GM21423 (cell line): ENCODE measurements around the gene NUDT14.

Source experiments
- ATAC-seq: cut with Tn5 transposase; IDR thresholded peaks from one replicate; pipeline ENCODE4 v1.9.1; 2021; ENCODE audit warnings: mild to moderate bottlenecking, moderate library complexity; ENCODE audit not compliant: unreplicated experiment

The NUDT14 gene

DNA sequence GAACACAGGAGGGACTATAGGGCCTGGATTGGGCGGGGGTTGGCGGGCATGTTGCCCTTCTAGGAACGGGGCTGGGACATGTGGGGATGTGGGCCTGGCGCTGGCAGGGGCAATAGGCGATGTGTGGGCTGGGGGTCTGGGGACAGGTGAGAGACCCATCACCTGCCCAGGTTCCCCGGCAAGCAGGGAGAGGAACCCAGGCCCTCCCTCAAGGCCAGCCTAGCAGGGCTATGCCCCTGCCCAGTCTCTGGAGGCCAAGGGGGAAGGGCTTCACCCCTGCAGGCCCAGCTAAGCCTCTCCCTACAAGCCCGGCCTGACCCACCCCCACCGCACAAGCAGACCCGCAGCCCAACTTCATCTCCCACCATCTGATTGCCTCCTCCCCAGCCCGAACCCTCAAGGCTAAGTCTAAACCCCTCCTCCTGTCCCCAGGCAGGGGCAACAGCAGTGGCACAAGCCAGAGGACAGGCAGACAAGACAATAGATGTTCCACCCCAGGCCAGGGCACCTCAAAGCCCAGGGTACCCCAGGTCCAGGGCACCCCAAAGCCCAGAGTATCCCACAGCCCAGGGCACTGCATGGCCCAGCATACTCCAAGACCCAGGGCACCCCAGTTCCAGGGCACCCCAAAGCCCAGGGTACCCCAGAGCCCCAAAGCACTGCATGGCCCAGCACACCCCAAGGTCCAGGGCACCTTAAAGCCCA lies 19.0 kb downstream of the NUDT14 start:
- ATAC-seq = no peak

DNA sequence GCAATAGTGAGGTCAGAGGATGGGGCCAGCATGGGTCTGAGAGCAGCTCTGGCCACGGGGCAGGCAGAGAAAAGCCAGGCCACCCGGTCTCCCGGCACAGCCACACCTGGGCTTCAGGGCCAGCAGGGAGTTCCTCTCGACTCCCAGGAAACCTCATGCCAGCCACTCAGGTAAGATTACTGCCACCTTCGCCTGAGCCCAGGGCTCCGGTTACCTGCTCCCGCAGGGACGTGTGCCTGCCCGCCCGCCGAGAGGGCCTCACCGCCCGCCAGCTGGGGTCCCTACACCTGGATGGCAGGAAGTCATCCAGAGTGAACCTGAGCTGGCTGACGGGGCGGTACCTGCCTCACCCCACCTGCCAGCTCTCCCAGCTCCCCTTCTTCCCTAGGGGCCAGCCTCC lies 19.8 kb downstream of the NUDT14 start:
- no peak for ATAC-seq

DNA sequence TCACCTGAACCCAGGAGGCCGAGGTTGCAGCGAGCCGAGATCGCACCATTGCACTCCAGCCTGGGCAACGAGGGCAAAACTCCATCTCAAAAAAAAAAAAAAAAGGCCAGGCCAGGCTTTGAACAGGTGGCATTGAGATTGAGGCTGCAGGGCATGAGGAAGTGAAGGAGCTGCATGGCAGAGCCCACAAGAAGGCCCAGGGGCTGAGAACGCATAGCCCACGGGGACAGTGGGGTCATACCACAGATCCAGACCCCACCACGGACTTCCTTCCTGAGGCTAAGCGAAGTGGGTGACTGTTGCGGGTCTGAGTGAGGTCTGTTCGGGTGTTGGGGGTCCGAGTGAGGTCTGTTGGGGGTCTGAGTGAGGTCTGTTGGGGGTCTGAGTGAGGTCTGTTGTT lies 20.3 kb downstream of the NUDT14 start:
- ATAC-seq = no peak

DNA sequence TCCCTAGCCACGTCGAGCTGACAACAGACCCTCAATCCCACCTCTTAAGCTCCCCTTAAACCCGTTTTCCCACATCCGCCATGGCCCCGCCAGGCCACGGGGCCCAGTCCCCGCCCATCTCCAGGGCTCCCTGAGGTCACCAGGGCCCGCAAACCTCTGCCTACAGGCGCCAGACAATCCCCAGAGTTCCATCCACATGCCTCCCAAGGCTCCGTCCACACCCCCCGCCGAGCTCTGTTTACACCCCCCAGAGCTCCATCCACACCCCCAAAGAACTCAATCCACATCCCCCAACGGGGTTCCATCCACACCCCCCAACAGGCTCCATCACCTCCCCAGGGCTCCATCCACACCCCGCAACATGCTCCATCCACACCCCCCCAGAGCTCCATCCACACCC lies 21.8 kb downstream of the NUDT14 start:
- ATAC-seq = no peak

- no peak for ATAC-seq
Observed at GRCh38 chr14:105158794-105159193, 22.3 kb downstream of the NUDT14 start.

- no peak for ATAC-seq
Observed at GRCh38 chr14:105157872-105158271, 23.2 kb downstream of the NUDT14 start.

DNA sequence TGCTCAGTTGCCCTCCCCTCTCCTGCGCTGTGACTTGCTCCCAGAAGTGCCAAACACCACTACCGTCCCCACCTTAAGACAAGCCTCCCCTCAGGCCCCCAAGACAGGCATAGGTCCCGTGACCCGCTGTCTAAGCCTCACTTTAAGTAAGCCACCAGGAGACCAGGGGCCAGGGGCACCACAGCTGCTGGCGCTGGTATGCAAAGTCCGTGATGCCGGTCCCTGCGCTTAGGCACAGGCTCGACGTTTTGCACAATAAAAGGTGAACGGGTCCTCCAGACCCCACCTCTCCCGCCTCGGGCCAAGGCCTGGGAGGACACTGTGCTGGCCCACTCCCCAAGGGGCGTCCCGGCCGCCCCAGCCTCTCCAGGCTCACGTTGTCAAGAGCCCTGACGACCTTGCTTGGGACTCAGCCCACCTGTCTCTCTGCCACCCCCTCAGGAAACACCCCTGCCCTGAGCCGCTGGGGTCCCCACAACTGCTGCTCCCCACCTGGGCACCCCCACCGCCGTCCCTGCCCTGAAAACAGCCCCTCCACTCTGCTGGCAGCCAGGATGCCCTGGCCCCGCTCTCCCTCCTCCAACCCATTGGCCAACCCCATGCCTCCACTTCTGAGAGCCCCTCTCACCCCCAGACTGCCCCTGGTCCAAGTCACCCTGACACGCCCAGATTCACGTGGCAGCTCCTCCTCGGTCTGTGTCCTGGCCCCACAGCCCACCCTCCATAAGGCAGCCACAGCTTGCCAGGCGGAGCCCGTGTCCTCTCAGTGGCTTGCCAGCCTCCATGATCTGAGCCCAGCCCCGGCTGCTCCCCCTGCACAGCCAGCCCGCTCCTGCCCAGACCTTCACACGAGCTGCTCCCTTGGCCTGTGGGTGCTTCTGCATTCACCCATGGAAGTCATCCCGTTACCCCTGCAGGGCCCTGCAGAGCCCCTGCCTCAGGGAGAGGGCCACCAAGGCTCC lies 24.4 kb downstream of the NUDT14 start:
- ATAC-seq = no peak

GRCh38 chr14:105155681-105156413 lies 25.3 kb downstream of the NUDT14 start:
- no peak for ATAC-seq

- ATAC-seq = no peak
Observed at GRCh38 chr14:105155071-105155651, 26.0 kb downstream of the NUDT14 start.

GRCh38 chr14:105154476-105154871 lies 26.6 kb downstream of the NUDT14 start:
- ATAC-seq = no peak

DNA sequence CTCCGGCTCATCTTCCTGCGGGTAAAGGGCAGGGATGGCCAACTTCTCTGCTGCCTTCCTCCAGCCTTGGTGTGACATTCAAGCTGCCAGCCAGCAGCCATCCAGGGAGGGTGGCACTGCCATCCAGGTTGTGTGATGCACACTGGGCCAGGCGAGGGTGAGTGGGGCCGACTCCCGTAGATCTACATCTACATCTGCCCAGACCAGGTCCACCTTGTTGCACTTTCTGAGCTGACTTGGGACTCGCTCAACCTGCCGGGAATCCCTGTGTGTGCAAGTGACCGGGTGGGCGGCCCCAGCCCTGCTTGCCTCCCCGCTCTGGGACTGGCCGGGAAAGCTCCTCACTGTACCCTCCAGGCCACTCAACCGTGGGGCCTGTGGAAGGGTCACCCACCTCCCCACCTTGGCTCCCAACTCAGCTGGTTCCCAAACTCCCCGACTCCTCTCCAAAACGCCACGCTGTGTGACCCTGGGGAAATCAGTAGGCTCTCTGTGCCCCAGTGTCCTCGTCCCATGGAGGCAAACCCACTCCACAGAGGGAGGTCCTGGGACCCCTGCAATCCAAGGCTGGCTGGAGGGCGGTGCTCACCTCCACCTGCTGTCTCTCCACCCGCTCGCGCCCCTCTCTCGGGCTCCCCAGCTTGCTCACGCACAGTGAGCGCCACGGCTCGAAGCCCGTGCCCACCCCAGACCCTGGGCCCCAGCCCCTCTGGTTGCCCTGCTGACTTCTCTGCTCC lies 27.2 kb downstream of the NUDT14 start:
- ATAC-seq = no peak

DNA sequence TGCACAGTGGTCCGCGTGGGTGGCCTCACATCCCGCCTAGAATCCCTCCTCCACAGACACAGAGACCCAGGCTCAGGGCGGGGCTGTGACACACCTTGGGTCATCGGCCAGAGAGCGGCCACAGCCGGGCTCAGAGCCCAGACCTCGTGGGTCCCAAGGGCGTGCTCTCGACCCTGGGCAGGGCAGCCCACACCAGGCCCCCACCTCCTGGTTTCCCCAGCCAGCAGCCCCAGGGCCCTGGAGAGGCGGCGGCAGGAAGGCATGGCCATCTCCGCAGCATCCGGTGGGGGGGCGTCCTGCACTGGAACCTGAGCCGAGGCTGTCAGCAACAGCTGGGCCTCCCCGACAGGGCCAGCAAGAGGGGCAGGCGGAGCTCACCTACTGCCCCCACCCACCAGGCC lies 27.8 kb downstream of the NUDT14 start:
- no peak for ATAC-seq

GRCh38 chr14:105152794-105153241 lies 28.3 kb downstream of the NUDT14 start:
- no peak for ATAC-seq

GRCh38 chr14:105151838-105152793 lies 29.0 kb downstream of the NUDT14 start:
- ATAC-seq = no peak

DNA sequence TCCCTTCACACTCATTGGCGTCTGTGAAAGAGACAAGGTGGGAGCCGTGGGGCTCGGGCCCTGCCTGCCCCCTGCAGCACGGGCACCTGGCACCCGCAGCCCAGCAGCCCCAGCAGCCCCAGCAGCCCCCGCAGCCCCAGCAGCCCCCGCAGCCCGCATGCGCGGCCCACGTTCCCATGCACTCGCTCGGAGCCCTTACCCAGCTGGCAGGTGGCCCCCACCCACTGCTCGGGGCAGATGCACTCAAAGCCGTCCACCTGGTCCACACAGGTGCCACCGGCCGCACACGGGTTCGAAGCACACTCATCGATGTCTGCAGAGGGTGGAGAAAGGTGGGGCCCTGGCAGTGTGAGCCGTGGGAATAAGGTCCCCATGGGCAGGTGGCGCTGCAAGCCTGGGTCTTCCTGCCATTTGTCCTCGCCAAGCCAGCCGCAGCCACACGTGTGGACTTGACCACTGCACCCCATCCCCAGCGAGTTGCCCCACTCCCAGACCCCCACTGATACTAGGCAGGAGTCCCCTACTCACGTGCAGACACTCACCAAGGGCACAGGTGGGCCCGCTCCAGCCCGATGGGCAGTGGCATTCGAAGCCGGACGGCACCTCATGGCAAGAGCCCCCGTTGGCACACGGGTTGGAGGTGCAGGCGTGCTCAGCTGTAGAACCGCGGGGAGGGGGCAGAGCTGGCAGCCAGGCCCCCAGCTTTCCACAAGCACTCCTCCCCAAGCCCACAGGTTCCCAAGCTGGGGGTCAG lies 29.9 kb downstream of the NUDT14 start:
- ATAC-seq = no peak

DNA sequence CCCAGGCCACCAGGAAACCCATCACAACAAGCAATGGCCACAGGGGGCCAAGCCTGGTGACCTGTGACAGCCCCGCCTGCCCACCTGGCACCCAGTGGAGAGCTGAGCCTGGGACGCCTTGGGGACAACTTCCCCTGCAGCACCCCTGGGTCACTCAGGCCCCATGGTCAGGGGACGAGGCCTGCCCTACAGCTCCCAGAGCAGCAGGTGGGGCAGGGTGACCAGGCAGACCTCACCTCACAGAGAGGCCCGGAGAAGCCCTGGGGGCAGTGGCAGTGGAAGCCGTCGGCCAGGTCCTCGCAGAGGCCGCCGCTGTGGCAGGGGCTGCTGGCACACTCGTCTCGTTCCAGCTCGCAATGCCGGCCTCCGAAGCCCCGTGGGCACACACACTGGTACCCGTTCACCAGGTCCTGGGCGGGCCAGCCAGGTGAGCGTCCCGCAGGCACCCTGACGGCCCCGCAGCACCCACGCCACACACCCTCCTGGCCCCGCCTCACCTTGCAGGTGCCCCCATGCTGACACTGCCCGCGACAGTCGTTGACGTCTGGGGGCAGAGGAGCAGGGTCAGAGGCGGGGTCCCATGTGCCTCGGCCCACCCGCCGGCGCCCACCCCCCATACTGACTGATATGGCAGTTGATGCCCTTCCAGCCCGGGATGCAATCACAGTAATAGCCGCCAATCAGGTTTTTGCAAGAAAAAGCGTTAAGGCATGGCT lies 30.6 kb downstream of the NUDT14 start:
- ATAC-seq = no peak

DNA sequence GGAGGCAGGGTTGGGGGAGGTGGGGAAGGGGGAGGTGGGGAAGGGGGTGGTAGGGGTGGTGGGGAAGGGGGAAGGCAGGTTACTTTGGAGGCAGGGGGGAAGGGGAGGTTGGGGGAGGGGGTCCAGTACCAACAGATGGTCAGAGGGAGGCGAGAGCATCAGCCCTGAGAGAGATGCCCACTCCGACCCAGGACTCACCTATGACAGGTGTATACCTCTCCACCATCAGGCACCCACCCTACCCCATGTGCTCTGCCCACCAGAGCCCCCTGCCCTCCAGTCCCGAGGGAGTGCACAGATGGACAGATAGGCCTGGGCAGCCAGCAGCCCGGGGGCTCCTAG lies 31.1 kb downstream of the NUDT14 start:
- no peak for ATAC-seq
